SH-SY5Y (cell line): ENCODE results near the gene GCLC.

Experiments
- GATA2 ChIP-seq: IDR thresholded peaks from 2 replicates; pipeline ENCODE4 v1.6.1; 2011; ENCODE audit warnings: mild to moderate bottlenecking, low read depth, low read length
- GATA3 ChIP-seq: IDR thresholded peaks from 2 replicates; pipeline ENCODE4 v1.6.1; 2011; ENCODE audit warnings: low read depth, mild to moderate bottlenecking, low read length, moderate library complexity

DNA sequence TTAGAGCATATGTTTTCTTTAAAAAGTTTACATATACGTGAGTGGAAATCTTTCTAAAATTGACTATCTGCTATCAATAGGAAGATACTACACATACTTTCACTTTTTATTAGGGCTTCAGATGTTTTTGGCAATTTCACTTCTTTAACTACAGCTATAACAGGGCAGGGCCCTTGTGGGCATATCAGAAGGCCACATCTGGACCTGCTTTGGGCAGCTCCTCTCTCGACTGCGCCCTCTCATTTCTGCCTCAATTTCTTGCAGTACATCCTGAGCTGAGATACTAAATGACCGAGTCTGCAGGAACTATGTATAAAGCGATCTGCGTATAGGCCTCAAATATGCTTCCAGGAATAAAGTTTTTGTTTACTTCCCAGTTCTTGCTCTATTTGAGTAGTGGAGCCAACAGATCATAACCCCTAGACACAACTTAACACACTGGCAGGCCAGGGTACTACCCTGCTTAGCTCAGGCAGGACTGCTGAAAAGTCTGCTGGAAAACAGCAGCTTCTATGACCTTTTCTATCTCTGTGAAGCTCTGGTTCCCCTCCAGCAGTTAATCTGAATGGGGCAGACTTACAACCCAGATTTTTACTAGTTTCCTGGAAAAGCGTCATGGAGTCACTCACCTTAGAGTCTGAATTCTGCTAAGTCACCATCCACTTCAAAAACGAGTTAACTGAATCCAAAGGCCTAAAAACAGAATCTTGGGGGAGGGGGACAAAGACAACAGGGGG lies 12.7 kb downstream of the GCLC start:
- TF ChIP-seq GATA3 (no peak), GATA2 (no peak)
